OCI-LY1 (cell line): ENCODE results near the gene IL20.

Experiments
- EZH2 ChIP-seq: fragments of 200-600 bp; sonication (generic), shearing (Covaris generic); IDR thresholded peaks from 2 replicates; pipeline ENCODE4 v1.8.0; 2017; ENCODE audit warnings: borderline replicate concordance, mixed run types, mild to moderate bottlenecking, antibody characterized with exemption, low read length, moderate library complexity, mixed read lengths
- TF ChIP-seq, protein P1 (sequence below): fragments of 200-600 bp; sonication (generic), shearing (Covaris generic); IDR thresholded peaks from 2 replicates; pipeline ENCODE4 v1.5.1; 2017; ENCODE audit warnings: mild to moderate bottlenecking, antibody characterized with exemption, low read length, moderate library complexity, mixed read lengths

- TF ChIP-seq, protein P1, sequence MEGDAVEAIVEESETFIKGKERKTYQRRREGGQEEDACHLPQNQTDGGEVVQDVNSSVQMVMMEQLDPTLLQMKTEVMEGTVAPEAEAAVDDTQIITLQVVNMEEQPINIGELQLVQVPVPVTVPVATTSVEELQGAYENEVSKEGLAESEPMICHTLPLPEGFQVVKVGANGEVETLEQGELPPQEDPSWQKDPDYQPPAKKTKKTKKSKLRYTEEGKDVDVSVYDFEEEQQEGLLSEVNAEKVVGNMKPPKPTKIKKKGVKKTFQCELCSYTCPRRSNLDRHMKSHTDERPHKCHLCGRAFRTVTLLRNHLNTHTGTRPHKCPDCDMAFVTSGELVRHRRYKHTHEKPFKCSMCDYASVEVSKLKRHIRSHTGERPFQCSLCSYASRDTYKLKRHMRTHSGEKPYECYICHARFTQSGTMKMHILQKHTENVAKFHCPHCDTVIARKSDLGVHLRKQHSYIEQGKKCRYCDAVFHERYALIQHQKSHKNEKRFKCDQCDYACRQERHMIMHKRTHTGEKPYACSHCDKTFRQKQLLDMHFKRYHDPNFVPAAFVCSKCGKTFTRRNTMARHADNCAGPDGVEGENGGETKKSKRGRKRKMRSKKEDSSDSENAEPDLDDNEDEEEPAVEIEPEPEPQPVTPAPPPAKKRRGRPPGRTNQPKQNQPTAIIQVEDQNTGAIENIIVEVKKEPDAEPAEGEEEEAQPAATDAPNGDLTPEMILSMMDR = no peak
- no peak for TF ChIP-seq EZH2
Measured at GRCh38 chr1:206821493-206821892, 43.9 kb upstream of the IL20 start.
